GM23338 (cell line): ENCODE data around the gene SQSTM1.
A peak's percentile ranks its signal among the peaks of the same experiment; 100 is the strongest.

Source experiments
- CREB1 ChIP-seq: fragments of 250-450 bp; sonication (Bioruptor Pico); IDR thresholded peaks from 2 replicates; pipeline ENCODE4 v1.5.0; 2020; ENCODE audit warnings: low read depth, mild to moderate bottlenecking, moderate library complexity
- CTCF ChIP-seq, 2 experiments: fragments of 200-600 bp in 1 of 2; sonication (generic) in 1 of 2; conservative IDR thresholded peaks; 2 replicates each; pipeline versions ENCODE4 v1.5.1 to v1.6.1; 2016 to 2017; ENCODE audit warnings: antibody characterized with exemption in 2 of 2, low read depth in 2 of 2, mild to moderate bottlenecking in 2 of 2, moderate library complexity in 1 of 2
- ETS1 ChIP-seq: IDR thresholded peaks from 2 replicates; pipeline ENCODE4 v1.6.1; 2016; ENCODE audit warnings: antibody characterized with exemption
- EZH2 ChIP-seq: fragments of 200-600 bp; sonication (generic); IDR thresholded peaks from one replicate; pipeline ENCODE4 v1.8.0; 2017; ENCODE audit warnings: antibody characterized with exemption, mild to moderate bottlenecking, low read depth; ENCODE audit not compliant: unreplicated experiment
- EZH2phosphoT487 ChIP-seq: fragments of 200-600 bp; sonication (generic); IDR thresholded peaks from one replicate; pipeline ENCODE4 v1.8.1; 2018; ENCODE audit warnings: antibody characterized with exemption; ENCODE audit not compliant: unreplicated experiment
- JUNB ChIP-seq: IDR thresholded peaks from one replicate; pipeline ENCODE4 v1.6.1; 2016; ENCODE audit warnings: antibody characterized with exemption; ENCODE audit not compliant: unreplicated experiment
- POLR2AphosphoS5 ChIP-seq: IDR thresholded peaks from 2 replicates; pipeline ENCODE4 v1.6.1; 2016; ENCODE audit warnings: antibody characterized with exemption, low read depth
- REST ChIP-seq: IDR thresholded peaks from one replicate; pipeline ENCODE4 v1.6.1; 2018; ENCODE audit warnings: antibody characterized with exemption; ENCODE audit not compliant: unreplicated experiment
- STAT1 ChIP-seq: IDR thresholded peaks from one replicate; pipeline ENCODE4 v1.6.1; 2016; ENCODE audit warnings: antibody characterized with exemption; ENCODE audit not compliant: unreplicated experiment
- ZNF331 ChIP-seq: fragments of 250-450 bp; sonication (Bioruptor Pico); IDR thresholded peaks from 2 replicates; pipeline ENCODE4 v1.5.0; 2020; ENCODE audit warnings: low read depth, mild to moderate bottlenecking, moderate library complexity

- no peak for TF ChIP-seq STAT1
- TF ChIP-seq CTCF (conservative IDR thresholded peaks at IDR 0.05; ENCODE audit: low read depth in 2 of 2) = peak in 1 of 2 experiments; percentile 39; a peak in 2 of 4 replicates
- no peak for TF ChIP-seq POLR2AphosphoS5
- no peak for TF ChIP-seq EZH2
- TF ChIP-seq ETS1 = no peak
- no peak for TF ChIP-seq EZH2phosphoT487
- no peak for TF ChIP-seq ZNF331 (CRISPR knock-in tag)
- TF ChIP-seq REST = no peak
- TF ChIP-seq JUNB = no peak
- TF ChIP-seq CREB1 (CRISPR knock-in tag) = no peak
Observed at GRCh38 chr5:179867079-179867465, 46.4 kb downstream of the SQSTM1 start.
